ENCODE measurements around the gene OGDH. TPM values are rescaled to one million over a fixed set of nuclear protein-coding genes. Genes with fewer than 3 reads are reported as not detected.

The OGDH gene
- total RNA-seq, 6 experiments from 2014 or later, result 77.8 to 88.2 (median 80.2) TPM

DNA sequence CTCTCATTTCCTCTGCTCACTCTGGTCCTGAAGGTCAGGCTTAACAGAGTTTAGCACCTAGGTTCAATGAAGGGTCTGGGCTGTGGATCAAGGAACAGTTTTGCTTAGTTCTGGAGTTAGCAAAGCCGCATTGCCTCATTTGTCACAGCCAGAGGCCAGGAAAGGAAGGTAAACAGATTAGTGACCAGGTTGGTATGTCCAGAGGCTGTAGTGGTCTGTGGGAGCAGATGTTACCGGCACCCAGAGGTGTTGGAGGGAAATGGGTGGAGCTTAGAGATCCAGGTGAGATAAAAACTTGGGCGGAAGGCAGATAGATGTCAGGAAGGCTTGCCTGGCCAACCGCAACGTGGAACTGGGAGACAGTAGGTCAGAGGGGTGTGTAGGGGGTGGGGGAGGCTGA lies 105.6 kb downstream of the OGDH start:
- DNase-seq, result no peak
- TF ChIP-seq, protein P1, sequence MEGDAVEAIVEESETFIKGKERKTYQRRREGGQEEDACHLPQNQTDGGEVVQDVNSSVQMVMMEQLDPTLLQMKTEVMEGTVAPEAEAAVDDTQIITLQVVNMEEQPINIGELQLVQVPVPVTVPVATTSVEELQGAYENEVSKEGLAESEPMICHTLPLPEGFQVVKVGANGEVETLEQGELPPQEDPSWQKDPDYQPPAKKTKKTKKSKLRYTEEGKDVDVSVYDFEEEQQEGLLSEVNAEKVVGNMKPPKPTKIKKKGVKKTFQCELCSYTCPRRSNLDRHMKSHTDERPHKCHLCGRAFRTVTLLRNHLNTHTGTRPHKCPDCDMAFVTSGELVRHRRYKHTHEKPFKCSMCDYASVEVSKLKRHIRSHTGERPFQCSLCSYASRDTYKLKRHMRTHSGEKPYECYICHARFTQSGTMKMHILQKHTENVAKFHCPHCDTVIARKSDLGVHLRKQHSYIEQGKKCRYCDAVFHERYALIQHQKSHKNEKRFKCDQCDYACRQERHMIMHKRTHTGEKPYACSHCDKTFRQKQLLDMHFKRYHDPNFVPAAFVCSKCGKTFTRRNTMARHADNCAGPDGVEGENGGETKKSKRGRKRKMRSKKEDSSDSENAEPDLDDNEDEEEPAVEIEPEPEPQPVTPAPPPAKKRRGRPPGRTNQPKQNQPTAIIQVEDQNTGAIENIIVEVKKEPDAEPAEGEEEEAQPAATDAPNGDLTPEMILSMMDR (IDR thresholded peaks at IDR 0.05), result no peak
- Mint-ChIP-seq H3K27ac (no peak overlapping the region), H3K9me3 (no peaks in the 10 kb centered on the region), H3K4me3 (no peak overlapping the region), H3K36me3 (ENCODE audit: low read depth) (peaks cover 13% of the 10 kb centered on the region; the same call in 1 of the 2 replicates), H3K4me1 (ENCODE audit: low read depth) (peaks cover 15% of the 10 kb centered on the region), H3K27me3 (ENCODE audit: insufficient read depth) (peaks cover 4% of the 10 kb centered on the region; the same call in 1 of the 2 replicates)

DNA sequence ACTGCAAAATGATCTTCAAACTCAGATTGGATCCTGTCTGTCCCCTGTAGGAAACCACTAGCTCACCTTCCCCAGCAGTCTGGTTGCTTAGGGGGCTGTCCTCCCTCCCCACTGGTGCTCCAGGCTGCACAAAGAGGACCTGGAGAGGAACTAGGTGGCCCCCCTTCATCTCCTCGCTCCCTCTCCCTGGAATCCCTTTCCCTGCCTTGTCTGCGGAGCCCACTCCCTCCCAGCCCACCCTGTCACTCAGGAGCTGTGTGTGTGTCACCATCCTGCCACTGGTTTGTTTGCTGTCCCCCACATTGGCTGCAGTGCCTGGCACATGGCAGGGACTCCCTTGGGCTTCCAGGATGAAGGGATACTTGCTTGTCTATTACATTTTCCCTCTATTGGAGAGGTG lies 106.7 kb downstream of the OGDH start:
- no peaks in the 10 kb centered on the region for H3K9me3 Mint-ChIP-seq
- peaks cover 20% of the 10 kb centered on the region for H3K4me1 Mint-ChIP-seq (ENCODE audit: low read depth)
- TF ChIP-seq, protein P1 (IDR thresholded peaks at IDR 0.05), result no peak
- no peak overlapping the region for H3K27ac Mint-ChIP-seq
- H3K27me3 Mint-ChIP-seq (ENCODE audit: insufficient read depth), result peaks cover 4% of the 10 kb centered on the region; the same call in 1 of the 2 replicates
- 0 out of 2 replicates have a peak, but pooled peaks cover 6% of the 10 kb centered on the region for H3K36me3 Mint-ChIP-seq (ENCODE audit: low read depth)
- H3K4me3 Mint-ChIP-seq, result no peak overlapping the region
- no peak for DNase-seq

DNA sequence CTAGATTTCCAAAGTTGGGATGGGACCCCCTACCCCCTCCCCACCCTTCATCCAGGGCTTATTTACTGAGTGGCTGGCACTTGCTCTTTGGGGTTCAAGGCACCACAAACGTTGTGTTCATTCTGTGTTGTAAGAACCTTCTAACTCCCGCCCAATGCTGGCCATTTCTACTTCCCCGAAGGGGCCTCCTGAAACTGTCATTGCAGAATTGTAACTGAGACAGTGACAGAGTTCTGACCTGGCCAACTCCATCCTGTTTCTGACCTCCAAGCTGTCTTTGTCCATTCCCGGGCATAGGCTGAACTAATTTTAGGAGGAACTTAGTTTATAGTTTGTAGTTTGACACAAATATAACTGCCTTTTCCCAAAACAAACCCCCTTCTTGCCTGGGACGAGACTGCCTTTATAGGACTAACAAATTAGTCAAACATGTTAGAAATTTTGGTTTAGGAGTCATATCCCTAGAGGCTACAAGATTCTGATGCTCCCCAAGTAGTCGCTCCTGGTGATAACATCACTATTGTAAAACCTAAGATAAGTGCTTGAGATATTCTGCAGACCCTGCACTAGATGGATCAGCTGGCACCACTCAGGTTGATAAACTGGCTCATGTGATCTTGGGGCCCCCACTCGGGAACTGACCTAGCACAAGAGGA lies 107.4 kb downstream of the OGDH start:
- no peak overlapping the region for H3K4me3 Mint-ChIP-seq

DNA sequence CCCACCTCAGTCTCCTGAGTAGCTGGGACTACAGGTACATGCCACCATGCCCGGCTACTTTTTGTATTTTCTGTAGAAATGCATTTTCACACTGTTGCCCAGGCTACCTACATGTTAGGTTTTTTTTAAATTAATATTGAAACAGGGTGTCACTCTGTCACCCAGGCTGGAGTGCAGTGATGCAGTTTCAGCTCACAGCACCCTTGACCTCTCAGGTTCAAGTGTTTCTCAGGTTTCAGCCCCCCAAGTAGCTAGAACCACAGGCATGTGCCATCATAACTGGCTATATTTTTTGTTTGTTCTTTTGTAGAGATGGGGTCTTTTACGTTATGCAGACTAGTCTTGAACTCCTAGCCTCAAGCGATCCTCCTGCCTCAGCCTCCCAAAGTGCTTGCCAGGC lies 109.8 kb downstream of the OGDH start:
- TF ChIP-seq, protein P1 (IDR thresholded peaks at IDR 0.05), result no peak
- no peaks in the 10 kb centered on the region for H3K9me3 Mint-ChIP-seq
- peaks cover 4% of the 10 kb centered on the region; the same call in 1 of the 2 replicates for H3K27me3 Mint-ChIP-seq (ENCODE audit: insufficient read depth)
- no peaks in the 10 kb centered on the region for H3K36me3 Mint-ChIP-seq (ENCODE audit: low read depth)
- H3K27ac Mint-ChIP-seq, result no peak overlapping the region
- no peak overlapping the region for H3K4me3 Mint-ChIP-seq
- H3K4me1 Mint-ChIP-seq (ENCODE audit: low read depth), result peaks cover 20% of the 10 kb centered on the region
- DNase-seq, result no peak

More for the DNA sequence above, 107.4 kb downstream of the OGDH start:
- Mint-ChIP-seq H3K27ac (no peak overlapping the region), H3K27me3 (ENCODE audit: insufficient read depth) (peaks cover 4% of the 10 kb centered on the region; the same call in 1 of the 2 replicates), H3K36me3 (ENCODE audit: low read depth) (0 out of 2 replicates have a peak, but pooled peaks cover 6% of the 10 kb centered on the region), H3K9me3 (no peaks in the 10 kb centered on the region), H3K4me1 (ENCODE audit: low read depth) (peaks cover 20% of the 10 kb centered on the region)
- peak; percentile 9 for DNase-seq
- TF ChIP-seq, protein P1 (IDR thresholded peaks at IDR 0.05), result no peak

DNA sequence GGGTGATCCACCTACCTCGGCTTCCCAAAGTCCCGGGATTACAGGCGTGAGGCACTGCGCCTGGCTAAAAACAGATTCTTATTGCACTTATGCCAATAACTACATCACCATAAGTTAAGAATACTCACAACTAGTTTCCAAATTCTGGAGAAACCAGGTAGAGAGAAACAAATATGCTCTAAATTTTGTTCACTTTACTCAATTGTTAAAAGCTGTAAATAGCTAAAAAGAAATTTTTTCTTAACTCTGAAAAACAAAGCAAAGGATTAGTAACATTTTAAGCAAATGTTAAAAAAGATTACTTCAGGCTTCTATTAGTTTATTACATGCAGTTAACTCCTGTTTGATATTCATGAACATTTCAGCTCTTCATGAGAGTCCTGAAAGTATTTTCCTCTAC lies 113.9 kb downstream of the OGDH start:
- Mint-ChIP-seq H3K4me1 (ENCODE audit: low read depth) (peaks cover 10% of the 10 kb centered on the region; the same call in 1 of the 2 replicates), H3K36me3 (ENCODE audit: low read depth) (no peaks in the 10 kb centered on the region), H3K9me3 (no peaks in the 10 kb centered on the region), H3K4me3 (no peak overlapping the region), H3K27me3 (ENCODE audit: insufficient read depth) (no peaks in the 10 kb centered on the region; the same call in 1 of the 2 replicates), H3K27ac (no peak overlapping the region)
- TF ChIP-seq, protein P1 (IDR thresholded peaks at IDR 0.05), result no peak
- no peak for DNase-seq
